ENCODE results near the gene ARHGEF25. TPM values are rescaled to one million over a fixed set of nuclear protein-coding genes. Genes with fewer than 3 reads are reported as not detected.
"Not testable (repeated sequence)": the region's sequence is repeated elsewhere in the genome, so short reads cannot be mapped to it uniquely, and the experiment has no call there.

ARHGEF25 gene
- total RNA-seq, 6 experiments from 2014 or later, result 0.92 to 2.0 (median 1.3) TPM

- Histone ChIP-seq H3K4me1 (peaks cover 0 to 17% (median 3%) of the 10 kb centered on the region in 4 donors), H3K9me3 (no peaks in the 10 kb centered on the region), H3K27me3 (peaks cover 10 to 21% of the 10 kb centered on the region in 2 donors), H3K36me3 (no peaks in the 10 kb centered on the region), H3K4me3 (peak overlapping the region; percentile 44 to 51 (median 47)), H3K27ac (no peak overlapping the region)
- WGBS (ENCODE audit: insufficient coverage, low coverage, low lambda C conversion rate, missing lambda C conversion rate), result 4% methylated on average over 9 of the region's 67 CpGs
- intact Hi-C loops (cut with DNase I), result no loop called here
- ATAC-seq (peak; percentile 28 to 51 (median 34)), DNase-seq (no peak)
- TF ChIP-seq CTCF (IDR thresholded peaks at IDR 0.05) (no peak), POLR2A (IDR thresholded peaks at IDR 0.05) (no peak)
Observed at GRCh38 chr12:57632073-57632957, 21.1 kb downstream of the ARHGEF25 start.

- peak within 1 kb of the TSS; percentile 44 to 51 (median 47) for H3K4me3 ChIP-seq
- H3K36me3 ChIP-seq, result no peaks in the 10 kb centered on the region
- peak in 2 of 3 donors; percentile 68 to 70 for DNase-seq
- peaks cover 4 to 15% of the 10 kb centered on the region in 2 donors for H3K27me3 ChIP-seq
- H3K4me1 ChIP-seq, result peaks cover 0 to 12% (median 3%) of the 10 kb centered on the region in 4 donors
- H3K9me3 ChIP-seq, result no peaks in the 10 kb centered on the region
- no peak within 1 kb of the TSS for H3K27ac ChIP-seq
- ATAC-seq, result peak; percentile 94 to 97 (median 96)
- intact Hi-C loops (cut with DNase I), result no loop called here
- TF ChIP-seq POLR2A (IDR thresholded peaks at IDR 0.05), result no peak
- peak; percentile 79 to 91 (median 88) for TF ChIP-seq CTCF (IDR thresholded peaks at IDR 0.05)
- WGBS (ENCODE audit: insufficient coverage, low coverage, low lambda C conversion rate, missing lambda C conversion rate), result 5% methylated on average over 14 of the region's 58 CpGs
Observed at GRCh38 chr12:57632958-57633840, 22.0 kb downstream of the ARHGEF25 start, which contains the start of gene B4GALNT1. B4GALNT1 (minus strand) TSS chr12:57633201; CDS start chr12:57632132, 1,069 bp downstream.

- DNase-seq; H3K4me3 ChIP-seq; H3K36me3 ChIP-seq; H3K27me3 ChIP-seq; ATAC-seq; intact Hi-C loops (cut with DNase I); H3K9me3 ChIP-seq; H3K27ac ChIP-seq: not testable (repeated sequence)
- H3K4me1 ChIP-seq, result peaks cover 0 to 12% (median 3%) of the 10 kb centered on the region in 4 donors
- 87% methylated on average over 6 of the region's 9 CpGs for WGBS (ENCODE audit: insufficient coverage, low coverage, low lambda C conversion rate, missing lambda C conversion rate)
Observed at GRCh38 chr12:57636731-57637130, 25.5 kb downstream of the ARHGEF25 start.

GRCh38 chr12:57637364-57637763, 26.1 kb downstream of the ARHGEF25 start:
- H3K27me3 ChIP-seq, result peaks cover 4 to 10% of the 10 kb centered on the region in 2 donors
- H3K27ac ChIP-seq, result no peak overlapping the region
- intact Hi-C loops (cut with DNase I), result no loop called here
- no peak for ATAC-seq
- no peak overlapping the region for H3K4me3 ChIP-seq
- H3K9me3 ChIP-seq, result no peaks in the 10 kb centered on the region
- H3K36me3 ChIP-seq, result no peaks in the 10 kb centered on the region
- TF ChIP-seq POLR2A (IDR thresholded peaks at IDR 0.05) (no peak), CTCF (IDR thresholded peaks at IDR 0.05) (no peak)
- DNase-seq, result no peak
- WGBS (ENCODE audit: insufficient coverage, low coverage, low lambda C conversion rate, missing lambda C conversion rate), result 61% methylated on average over 3 of the region's 3 CpGs
- peaks cover 0 to 9% (median 2%) of the 10 kb centered on the region in 4 donors for H3K4me1 ChIP-seq
